ENCODE data around the gene HIP1.
"Not testable (repeated sequence)": the region's sequence is repeated elsewhere in the genome, so short reads cannot be mapped to it uniquely, and the experiment has no call there.

Gene HIP1

DNA sequence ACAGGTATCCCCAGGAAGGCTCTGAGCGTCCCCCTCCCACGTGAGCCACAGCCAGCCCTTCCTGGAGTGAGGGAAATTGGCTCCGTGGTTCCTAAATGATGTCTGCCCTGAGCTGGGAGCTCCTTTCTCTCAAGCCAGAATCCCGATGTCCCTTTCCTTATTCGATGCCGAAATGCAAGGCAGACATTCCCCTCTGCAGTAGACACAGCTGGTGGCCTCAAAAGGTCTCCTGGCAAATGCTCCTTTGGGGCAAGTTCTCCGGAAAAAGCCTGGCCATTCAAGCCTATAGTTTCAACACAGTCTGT, 98.9 kb downstream of the HIP1 start:
- DNase-seq (ENCODE audit: low spot score), result no peak

DNA sequence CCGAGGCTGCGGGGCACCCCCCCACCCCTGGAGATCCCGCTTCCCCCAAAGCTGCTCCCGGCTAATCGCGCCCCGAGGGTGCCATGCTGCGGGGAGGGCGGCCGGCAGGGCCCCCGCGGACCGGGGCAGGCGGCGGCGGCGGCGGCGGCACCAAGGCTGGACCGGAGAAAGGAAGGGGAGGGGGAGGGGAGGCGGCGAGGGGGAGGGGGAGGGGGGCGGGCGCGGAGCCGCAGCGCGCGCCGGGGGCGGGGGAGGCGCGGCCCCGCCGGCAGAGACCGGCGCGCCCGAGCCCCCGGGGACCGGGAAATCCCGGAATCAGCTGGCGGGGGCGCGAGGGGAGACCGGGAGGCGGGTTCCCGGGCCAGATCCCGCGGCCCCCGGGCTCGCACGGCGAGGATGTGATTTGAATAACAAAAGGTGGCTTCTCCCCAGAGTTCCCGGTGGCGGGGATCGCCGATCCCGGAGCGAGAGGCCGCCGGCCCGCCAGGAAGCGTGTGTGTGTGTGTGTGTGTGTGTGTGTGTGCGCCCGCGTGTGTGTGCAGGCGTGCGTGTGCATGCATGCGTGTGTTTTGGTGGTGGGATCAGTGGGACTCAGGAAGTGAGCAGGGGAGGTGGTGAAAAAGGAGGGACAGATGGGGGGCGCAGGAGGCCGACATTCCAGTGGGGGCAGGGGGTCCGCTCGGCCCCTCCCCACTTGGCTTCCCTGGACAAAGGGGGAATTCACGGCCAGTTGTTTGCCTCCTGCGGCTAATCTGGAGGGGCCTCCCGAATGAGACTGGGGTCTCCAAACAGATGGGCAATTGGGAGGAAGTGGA, 99.5 kb downstream of the HIP1 start:
- DNase-seq (ENCODE audit: low spot score), result no peak

GRCh38 chr7:75638594-75639070, 100.1 kb downstream of the HIP1 start:
- DNase-seq (ENCODE audit: low spot score), result no peak

GRCh38 chr7:75637854-75638593, 100.7 kb downstream of the HIP1 start:
- no peak for DNase-seq (ENCODE audit: low spot score)

DNA sequence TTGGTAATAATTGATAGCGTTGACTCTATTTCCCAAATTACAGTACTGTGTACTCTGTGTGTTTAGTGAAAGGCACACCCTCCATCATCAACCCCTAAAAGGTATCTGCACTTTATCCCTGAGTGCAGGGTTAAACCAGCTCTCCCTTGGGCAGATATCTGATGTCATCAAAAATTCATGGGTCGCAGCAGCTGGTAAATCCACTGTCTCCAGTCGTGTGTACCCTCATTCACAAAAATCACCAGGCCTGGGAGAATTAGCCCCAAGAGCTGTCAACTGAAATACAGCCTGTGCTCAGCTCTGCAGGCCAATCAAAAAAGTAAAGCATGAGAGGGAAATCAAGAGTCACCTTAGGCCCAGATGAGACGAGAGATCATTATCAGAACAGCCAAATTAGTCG, 103.7 kb downstream of the HIP1 start:
- DNase-seq (ENCODE audit: low spot score), result no peak

DNA sequence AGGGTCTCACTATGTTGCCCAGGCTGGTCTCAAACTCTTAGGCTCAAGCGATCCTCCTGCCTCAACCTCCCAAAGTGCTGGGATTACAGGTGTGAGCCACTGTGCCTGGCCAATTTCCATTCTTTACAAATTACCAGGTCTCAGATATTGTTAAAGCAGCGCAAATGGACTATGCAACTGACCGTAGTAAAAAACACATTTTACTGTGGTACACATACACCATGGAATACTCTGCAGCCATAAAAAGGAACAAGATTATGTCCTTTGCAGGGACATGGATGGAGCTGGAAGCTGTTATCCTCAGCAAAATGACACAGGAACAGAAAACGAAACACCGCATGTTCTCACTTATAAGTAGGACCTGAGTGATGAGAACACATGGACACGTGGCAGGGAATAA, 106.2 kb downstream of the HIP1 start:
- DNase-seq (ENCODE audit: low spot score), result not testable (repeated sequence)

GRCh38 chr7:75631711-75632110, 107.0 kb downstream of the HIP1 start:
- no peak for DNase-seq (ENCODE audit: low spot score)

GRCh38 chr7:75630549-75630948, 108.2 kb downstream of the HIP1 start:
- DNase-seq (ENCODE audit: low spot score), result no peak

GRCh38 chr7:75629044-75629443, 109.7 kb downstream of the HIP1 start:
- no peak for DNase-seq (ENCODE audit: low spot score)

DNA sequence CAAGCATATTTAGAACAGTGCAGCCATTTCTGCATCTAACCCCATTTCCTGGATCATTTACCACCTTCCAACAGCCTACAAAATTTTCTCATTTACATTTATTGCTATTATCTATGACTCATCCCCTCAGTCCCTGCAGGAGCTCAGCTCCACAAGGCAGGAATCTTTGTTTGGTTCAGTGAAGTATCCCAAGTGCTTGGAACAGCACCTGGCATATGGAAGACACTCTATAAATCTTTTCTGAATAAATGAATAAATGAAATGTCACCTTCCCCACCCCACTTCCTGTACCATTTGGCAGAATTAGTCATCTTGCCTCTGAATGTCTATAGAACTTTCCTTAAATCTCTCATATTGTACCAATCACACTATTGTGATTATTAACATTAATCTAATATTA, 110.7 kb downstream of the HIP1 start:
- no peak for DNase-seq (ENCODE audit: low spot score)

- no peak for DNase-seq (ENCODE audit: low spot score)
Observed at GRCh38 chr7:75626954-75627353, 111.8 kb downstream of the HIP1 start.

DNA sequence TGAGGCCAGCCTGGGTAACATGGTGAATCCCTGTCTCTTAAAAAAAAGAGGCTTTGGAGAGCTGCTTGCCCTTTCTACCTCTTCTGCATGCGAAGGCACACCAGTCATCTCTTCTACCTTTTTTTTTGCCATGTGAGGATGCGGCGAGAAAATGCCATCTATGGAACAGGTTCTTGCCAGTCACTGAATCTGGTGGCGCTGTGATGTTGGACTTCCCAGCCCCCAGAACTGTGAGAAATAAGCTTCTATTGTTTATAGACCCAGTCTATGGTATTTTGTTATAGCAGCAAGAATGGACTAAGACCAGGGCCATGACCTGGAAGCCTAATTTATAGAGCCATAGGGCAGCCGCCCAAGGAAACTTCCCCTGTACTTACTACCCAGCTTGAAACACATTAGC, 112.9 kb downstream of the HIP1 start:
- no peak for DNase-seq (ENCODE audit: low spot score)

- no peak for DNase-seq (ENCODE audit: low spot score)
Observed at GRCh38 chr7:75624134-75624832, 114.5 kb downstream of the HIP1 start.

GRCh38 chr7:75623390-75624133, 115.2 kb downstream of the HIP1 start:
- no peak for DNase-seq (ENCODE audit: low spot score)

- DNase-seq (ENCODE audit: low spot score), result no peak
Observed at GRCh38 chr7:75621124-75621523, 117.6 kb downstream of the HIP1 start.

- DNase-seq (ENCODE audit: low spot score), result no peak
Observed at GRCh38 chr7:75619636-75620035, 119.1 kb downstream of the HIP1 start.

- DNase-seq (ENCODE audit: low spot score), result peak; percentile 6
Observed at GRCh38 chr7:75617634-75618234, 121.0 kb downstream of the HIP1 start.

DNA sequence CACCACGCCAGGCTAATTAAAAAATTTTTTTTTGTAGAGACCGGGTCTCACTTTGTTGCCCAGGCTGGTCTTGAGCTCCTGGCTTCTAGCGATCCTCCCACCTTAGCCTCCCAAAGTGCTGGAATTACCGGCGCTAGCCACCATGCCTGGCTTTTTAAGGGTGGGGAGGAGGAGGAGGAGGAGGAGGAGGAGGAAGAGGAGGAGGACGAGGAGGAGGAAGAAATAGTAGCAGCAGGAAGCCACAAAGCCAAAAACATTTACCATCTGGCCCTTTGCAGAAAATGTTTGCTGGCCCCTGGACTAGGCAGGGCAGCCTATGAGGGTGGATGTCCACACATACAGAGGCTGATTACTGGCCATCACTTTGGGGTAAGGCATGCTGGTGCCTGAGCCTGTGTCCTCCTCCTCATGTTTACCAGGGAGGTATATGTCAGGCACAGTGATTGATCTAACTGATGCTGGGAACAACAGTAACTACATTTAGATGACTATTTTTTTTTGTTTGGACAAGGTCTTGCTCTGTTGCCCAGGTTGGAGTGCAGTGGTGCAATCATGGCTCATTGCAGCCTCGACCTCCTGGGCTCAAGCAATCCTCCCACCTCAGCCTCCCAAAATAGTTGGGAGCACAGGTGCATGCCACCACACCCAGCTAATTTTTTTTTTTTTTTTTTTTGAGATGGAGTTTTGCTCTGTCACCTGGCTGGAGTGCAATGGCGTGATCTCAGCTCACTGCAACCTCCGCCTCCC, 122.1 kb downstream of the HIP1 start:
- DNase-seq (ENCODE audit: low spot score), result no peak

DNA sequence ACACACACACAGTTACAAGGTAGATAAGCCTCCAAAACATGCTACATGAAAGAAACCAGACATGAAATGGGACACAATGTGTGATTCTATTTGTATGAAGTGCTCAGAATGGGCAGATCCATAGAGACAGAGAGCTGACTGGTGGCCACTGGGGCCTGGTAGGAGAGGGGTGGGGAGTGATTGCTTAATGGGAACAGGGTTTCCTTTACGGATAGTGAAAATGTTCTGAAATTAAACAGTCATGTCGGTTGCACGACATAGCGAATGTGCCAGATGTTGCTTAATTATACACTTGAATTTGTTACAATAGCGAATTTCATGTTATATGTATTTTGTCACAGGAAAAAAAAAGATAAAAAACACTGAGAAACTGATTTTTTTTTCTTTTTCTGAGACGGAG, 124.3 kb downstream of the HIP1 start:
- no peak for DNase-seq (ENCODE audit: low spot score)

DNA sequence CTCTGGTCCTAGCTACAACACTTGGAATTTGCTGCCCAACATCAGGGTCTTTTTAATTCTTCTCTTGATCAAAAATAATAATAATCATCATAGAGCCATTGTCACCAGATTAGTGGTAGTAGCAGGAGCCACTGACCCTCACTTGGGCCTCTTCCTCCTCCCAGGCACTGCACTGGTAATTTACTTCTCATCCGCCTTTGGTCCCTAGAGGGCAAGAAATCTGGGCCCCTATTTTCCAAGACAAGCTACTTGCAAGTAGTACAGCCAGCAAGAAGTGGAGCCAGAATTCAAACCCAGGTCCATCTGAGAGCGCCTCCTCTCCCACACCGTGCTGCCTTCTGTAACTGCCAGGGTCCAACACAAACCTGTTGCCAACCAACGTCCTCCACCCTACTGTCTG, 125.4 kb downstream of the HIP1 start:
- DNase-seq (ENCODE audit: low spot score), result no peak

- no peak for DNase-seq (ENCODE audit: low spot score)
Observed at GRCh38 chr7:75611557-75612178, 127.1 kb downstream of the HIP1 start.

Measured in hematopoietic multipotent progenitor cell treated with erythropoietin and hydrocortisone succinate and interleukin-3 and kit ligand, for 15 days (in vitro differentiated cells).